Sigmoid colon (tissue), 4 donors: ENCODE measurements around the gene C2.

ENCODE experiments used
- POLR2AphosphoS5 ChIP-seq, 4 donors: sonication (generic); formaldehyde crosslinking; IDR thresholded peaks; one replicate each; pipeline ENCODE4 v1.6.1; 2017; ENCODE audit warnings: antibody characterized with exemption in 4 of 4
- TF ChIP-seq, protein P1 (sequence below), 4 experiments: fragments of 450-650 bp in 3 of 4; fragments of 200-600 bp in 1 of 4; IDR thresholded peaks; one replicate each; pipeline ENCODE4 v1.5.1; 2016 to 2019; ENCODE audit warnings: antibody characterized with exemption in 4 of 4, mild to moderate bottlenecking in 3 of 4, moderate library complexity in 2 of 4

DNA sequence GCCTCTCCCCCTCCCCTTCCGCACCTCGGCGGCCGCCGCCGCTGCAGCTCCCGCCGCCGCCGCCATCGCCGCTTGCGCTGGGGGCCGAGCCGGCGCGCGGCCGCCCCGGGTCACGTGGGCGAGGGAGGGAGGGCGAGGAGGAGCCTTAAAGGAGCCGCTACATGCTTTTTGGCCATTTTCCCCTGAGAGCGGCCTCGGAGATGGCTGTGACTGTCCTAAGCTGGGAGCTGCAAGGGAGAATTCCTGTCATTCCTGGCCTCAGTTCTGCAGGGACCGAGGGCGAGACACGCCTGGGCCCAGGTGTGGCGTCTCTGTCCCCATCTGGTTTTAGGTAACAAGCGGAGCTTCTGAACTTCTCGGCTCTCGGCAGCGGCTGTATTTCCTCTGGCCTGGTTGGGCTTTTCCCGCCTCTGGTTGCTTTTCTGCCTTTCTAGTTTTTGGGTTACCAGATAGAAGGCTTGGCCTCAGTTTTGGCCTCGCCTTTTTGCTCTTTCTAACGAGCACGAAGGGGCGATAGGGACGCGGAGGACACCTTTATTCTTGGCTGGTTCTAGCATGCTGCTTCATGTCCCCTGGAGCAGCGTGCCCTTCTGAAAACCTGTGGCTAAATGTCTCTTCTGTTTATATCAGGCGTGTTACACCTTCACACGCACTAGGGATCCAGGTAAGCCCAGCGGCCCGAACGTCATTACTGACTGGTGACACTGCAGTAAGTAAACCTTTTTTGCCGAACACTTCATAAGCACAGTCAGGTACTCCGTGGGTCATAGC is 29.7 kb upstream of the C2 start, which contains the start of gene EHMT2:
- TF ChIP-seq, protein P1, sequence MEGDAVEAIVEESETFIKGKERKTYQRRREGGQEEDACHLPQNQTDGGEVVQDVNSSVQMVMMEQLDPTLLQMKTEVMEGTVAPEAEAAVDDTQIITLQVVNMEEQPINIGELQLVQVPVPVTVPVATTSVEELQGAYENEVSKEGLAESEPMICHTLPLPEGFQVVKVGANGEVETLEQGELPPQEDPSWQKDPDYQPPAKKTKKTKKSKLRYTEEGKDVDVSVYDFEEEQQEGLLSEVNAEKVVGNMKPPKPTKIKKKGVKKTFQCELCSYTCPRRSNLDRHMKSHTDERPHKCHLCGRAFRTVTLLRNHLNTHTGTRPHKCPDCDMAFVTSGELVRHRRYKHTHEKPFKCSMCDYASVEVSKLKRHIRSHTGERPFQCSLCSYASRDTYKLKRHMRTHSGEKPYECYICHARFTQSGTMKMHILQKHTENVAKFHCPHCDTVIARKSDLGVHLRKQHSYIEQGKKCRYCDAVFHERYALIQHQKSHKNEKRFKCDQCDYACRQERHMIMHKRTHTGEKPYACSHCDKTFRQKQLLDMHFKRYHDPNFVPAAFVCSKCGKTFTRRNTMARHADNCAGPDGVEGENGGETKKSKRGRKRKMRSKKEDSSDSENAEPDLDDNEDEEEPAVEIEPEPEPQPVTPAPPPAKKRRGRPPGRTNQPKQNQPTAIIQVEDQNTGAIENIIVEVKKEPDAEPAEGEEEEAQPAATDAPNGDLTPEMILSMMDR (IDR thresholded peaks at IDR 0.05): no peak
- TF ChIP-seq POLR2AphosphoS5 (IDR thresholded peaks at IDR 0.05): peak; percentile 78 to 90 (median 88)
